GM18907 (cell line): Measurements from ENCODE around the gene KCNN2.
"Not testable (repeated sequence)": the region's sequence is repeated elsewhere in the genome, so short reads cannot be mapped to it uniquely, and the experiment has no call there.

Experiments
- ATAC-seq: cut with Tn5 transposase; IDR thresholded peaks from one replicate; pipeline ENCODE4 v1.9.1; 2021; ENCODE audit warnings: mild to moderate bottlenecking, moderate library complexity; ENCODE audit not compliant: unreplicated experiment

Gene KCNN2

GRCh38 chr5:114418176-114419066, 56.6 kb downstream of the KCNN2 start:
- ATAC-seq: peak; percentile 98

DNA sequence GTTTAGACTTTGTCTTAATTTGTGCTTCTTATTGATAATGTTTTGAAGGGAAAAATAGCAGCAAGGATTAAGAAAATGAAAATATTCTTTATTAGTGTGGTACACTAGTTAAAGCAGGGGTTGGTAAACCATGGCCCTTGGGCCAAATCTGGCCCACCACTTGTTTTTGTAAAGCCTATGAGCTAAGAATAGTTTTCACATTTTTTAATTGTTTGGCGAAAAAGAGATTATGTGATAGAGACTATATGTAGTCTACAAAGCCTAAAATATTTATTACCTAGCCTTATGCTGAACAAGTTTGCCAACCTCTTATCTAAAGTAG, 57.2 kb downstream of the KCNN2 start:
- ATAC-seq: peak; percentile 40

DNA sequence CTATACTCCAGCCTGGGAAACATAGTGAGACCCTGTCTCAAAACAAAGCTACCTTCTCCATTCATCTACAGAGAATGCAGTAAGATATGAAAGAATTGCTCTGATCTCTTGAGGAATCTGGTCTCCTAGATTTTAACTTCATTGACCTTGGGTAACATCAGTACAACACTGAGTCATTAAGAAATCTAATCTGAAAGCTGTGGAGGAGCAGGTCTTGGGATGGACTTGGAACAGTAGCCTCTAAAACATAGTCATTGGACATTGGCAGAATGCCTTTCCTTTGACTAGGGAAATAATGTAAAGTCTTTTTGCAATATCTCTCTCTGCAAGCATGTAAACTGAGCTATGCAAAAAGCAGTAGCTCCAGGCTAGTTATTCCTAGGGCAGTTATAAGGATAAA, 58.1 kb downstream of the KCNN2 start:
- ATAC-seq: no peak

- no peak for ATAC-seq
Observed at GRCh38 chr5:114427204-114427603, 65.3 kb downstream of the KCNN2 start.

DNA sequence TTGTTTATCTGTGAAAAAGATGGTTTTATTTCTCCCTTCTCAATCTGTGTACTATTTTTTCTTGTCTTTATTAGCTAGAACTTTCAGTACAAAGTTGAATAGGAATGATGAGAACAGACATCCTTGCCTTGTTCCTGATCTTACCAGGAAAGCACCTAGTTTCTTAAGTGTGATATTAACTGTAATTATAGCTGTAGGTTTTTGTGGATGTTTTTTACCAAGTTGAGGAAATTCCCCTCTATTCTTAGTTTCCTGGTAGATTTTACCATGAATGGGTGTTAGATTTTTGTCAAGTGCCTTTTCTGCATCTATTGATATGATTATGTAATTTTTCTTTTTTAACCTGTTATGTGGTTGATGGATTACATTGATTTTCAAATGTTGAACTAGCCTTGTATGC, 68.7 kb downstream of the KCNN2 start:
- no peak for ATAC-seq

GRCh38 chr5:114432684-114433083, 70.8 kb downstream of the KCNN2 start:
- not testable (repeated sequence) for ATAC-seq

- no peak for ATAC-seq
Observed at GRCh38 chr5:114434396-114435219, 72.7 kb downstream of the KCNN2 start.

- ATAC-seq: no peak
Observed at GRCh38 chr5:114435220-114435481, 73.3 kb downstream of the KCNN2 start.

DNA sequence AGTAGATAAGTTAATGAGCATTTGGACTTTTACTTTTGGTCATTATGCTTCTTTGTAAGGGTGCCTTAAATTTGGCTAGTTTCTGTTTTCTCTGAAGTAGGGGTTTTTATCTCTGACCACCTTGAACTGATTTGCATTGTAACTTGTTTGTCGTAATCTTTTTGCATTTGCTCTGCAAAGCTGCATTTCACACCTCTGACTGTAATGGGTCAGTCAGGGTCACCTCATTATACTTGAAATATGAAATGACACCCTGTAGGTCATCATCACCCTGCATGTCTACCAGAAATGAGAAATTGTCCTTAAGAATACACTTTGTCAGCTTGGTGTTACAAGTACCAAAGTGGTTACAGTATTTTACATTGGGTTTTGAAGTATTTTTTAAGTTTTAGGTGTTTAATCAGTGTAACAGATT, 74.0 kb downstream of the KCNN2 start:
- ATAC-seq: peak; percentile 69

DNA sequence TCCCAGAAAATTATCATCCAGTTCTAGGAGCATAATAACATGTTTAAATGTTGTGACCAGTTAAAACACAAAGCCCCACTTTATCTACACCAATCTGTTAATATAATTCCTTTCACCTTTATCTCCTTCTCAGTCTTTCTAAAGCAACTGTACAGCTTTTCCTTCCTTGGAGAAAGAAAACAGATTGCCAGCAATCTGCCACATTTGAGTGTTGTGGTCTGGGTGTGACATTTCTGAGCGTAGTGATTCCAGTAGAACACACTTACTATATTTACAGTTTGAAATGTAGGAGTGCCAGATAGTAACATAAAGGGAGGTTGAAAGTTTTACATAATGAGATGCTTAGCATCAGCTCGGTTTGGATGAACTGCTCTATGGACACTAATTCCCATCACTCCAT, 76.1 kb downstream of the KCNN2 start:
- no peak for ATAC-seq

GRCh38 chr5:114438471-114438870, 76.6 kb downstream of the KCNN2 start:
- ATAC-seq: no peak

GRCh38 chr5:114447084-114447773, 85.4 kb downstream of the KCNN2 start:
- ATAC-seq: peak; percentile 47

GRCh38 chr5:114448481-114448880, 86.6 kb downstream of the KCNN2 start:
- no peak for ATAC-seq

DNA sequence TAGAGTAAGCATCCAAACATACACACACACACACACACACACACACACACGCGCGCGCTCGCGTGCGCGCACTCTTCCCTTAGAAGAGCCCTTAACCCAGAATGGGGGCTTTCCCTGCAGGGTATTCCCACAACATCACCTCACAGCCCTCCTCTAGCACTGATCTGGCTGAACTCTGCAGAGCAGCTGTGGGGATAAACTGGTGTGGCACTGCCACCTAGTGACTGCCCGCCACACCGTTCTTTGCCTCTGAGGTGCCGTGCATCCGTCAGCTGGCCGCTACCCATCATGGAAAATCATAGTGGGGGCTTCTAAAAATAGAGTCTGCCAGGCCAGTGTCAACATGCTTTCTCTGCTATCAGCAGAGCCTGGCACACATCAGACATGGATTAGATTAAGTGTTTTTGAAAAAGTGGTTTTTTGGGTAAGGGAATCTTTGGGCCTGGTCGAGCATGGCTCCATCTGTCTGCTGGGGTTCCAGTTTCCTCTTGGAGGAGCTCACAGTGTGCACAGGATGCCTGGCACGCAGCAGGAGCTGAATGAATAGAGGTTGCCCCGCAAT, 88.1 kb downstream of the KCNN2 start:
- peak; percentile 99 for ATAC-seq

DNA sequence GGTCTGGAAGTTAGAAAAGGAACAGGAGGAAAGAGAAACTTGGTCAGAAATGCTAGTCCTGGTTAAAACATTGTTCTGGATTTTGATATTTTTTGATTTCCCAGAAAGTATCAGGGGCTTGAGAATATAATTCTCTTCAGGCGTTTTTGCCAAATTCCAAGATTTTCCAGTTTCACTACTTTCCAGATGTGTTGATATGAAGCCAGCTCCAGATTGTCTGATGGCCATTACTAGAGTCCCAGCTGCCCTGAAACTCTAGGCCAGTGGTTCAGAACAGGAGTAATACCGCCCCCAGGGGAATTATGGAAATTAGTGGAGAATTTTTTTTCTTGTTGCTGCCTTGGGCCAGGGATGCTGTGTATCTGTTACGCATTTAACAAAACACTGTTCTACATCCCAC, 88.6 kb downstream of the KCNN2 start:
- no peak for ATAC-seq

DNA sequence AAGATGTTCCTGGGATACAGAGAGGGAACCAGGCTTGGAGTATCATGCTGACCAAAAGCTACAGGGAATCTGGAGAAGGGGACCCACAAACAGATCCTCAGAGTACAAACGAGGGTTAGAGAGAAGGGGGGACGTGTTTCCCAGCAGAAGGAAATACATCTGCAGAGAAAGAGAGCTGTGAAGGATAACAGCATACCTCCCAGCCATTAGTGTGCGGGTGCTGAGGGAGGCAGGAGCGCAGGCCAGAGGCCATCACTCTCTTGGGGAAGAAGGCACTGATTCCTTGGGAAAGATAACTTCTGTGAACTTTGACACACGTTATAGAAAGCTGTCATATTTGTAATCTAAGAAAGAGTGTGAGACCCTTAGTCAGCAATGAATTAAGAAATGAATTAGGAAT, 96.9 kb downstream of the KCNN2 start:
- ATAC-seq: no peak

- ATAC-seq: no peak
Observed at GRCh38 chr5:114467171-114467570, 105.3 kb downstream of the KCNN2 start.

DNA sequence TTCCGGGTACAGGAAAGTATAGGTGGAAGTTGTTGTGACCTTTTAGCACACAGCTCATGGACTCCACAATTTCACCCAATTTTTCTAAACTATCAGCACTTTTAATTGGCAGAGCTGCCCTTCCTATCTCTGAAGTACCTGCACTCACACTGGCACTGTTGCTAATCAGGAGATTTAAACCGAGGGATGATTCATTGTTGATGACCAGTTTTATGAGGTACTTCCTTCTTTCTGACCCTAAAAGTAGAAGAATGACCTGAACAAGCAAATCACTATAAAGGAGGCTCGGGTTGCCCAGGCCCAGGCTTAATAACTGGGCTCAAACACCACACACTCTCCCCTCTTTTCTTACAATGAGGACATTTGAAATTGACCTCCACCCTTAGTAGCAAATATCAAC, 105.9 kb downstream of the KCNN2 start:
- no peak for ATAC-seq

DNA sequence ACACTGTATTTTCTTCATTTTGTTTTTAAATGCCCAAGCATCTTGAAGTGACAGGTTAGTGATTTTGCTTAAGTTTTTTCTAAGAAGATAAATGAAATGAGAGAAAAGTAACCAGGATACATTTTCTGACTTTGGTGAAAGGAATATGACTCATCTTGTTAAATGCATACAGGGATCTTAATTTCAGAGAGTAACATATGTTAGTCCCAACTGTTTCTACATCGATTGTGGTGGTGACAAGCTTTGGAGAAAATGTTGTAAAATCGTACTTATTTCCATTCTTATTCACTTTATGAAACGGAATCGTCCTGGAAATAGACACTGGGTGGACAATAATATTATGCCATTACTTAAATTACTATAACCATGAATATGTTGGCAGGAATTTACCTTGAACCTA, 107.5 kb downstream of the KCNN2 start:
- no peak for ATAC-seq

DNA sequence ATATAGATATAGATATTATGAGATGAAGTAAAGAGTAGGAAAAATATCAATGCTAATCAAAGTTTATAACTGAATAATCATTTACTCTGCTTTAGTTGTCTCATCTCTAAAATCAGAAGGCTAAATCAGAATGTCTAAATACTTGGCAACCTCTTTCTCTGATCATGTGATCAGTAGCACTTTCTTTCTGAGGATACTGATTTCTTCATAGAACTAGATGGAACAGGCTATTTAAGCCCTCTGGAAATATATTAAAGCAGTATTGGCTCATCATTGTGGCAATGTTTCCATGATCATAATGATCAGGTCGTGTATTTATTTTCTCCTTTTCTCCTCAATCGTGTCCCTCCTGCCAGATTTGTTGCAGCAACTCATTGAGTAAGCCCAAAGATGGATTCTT, 109.7 kb downstream of the KCNN2 start:
- no peak for ATAC-seq

GRCh38 chr5:114473541-114473940, 111.7 kb downstream of the KCNN2 start:
- ATAC-seq: no peak
